ENCODE results near the gene USP17L17. TPM values are rescaled to one million over a fixed set of nuclear protein-coding genes. Genes with fewer than 3 reads are reported as not detected.
A peak's percentile ranks its signal among the peaks of the same experiment; 100 is the strongest.
"Not testable (repeated sequence)": the region's sequence is repeated elsewhere in the genome, so short reads cannot be mapped to it uniquely, and the experiment has no call there.

Gene USP17L17
- total RNA-seq, 1 donor from 2014 or later = not detected

DNA sequence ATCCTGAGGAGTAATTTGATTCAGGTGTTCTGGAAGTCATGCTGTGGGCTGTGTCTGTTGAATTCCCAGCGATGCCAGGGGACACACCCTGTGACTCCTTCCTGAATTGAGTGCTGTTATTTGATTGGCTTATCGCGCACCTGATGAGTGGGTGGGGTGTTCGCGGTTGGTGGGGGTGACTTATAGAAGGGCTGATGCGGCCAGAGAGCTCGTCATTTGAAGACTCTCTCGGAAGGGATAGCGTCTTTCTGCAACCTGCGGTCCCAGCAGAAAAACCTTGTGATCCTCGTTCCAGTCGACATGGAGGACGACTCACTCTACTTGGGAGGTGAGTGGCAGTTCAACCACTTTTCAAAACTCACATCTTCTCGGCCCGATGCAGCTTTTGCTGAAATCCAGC, 23.6 kb downstream of the USP17L17 start, which contains the start of gene USP17L22:
USP17L22 (plus strand) TSS at position 301 of the 400 bp plus-strand sequence; CDS start at position 301, 0 bp downstream.
- H3K27ac ChIP-seq (replicated peaks); H3K9me3 ChIP-seq (replicated peaks); H3K36me3 ChIP-seq; H3K4me1 ChIP-seq; DNase-seq; H3K4me3 ChIP-seq; intact Hi-C loops (cut with micrococcal nuclease); H3K27me3 ChIP-seq (ENCODE audit: low read depth): not testable (repeated sequence)

DNA sequence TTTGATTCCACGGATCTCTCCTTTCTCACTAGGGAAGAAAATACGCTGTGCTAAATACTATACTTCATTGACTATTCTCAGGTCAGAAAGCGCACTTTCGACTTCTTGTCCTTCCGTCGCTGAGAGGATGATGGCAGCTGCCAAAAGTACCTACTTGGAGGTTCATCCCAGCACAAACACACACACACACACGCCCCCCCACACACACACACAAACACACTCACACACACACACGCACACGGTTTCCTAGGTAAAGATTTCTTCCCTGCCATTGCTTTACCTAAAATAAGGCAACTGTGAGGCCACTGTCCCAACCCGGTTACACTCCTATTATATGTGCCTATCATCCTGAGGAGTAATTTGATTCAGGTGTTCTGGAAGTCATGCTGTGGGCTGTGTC, 28.0 kb downstream of the USP17L17 start:
- H3K9me3 ChIP-seq (replicated peaks); H3K4me1 ChIP-seq; H3K27ac ChIP-seq (replicated peaks); H3K27me3 ChIP-seq (ENCODE audit: low read depth); intact Hi-C loops (cut with micrococcal nuclease); H3K4me3 ChIP-seq; H3K36me3 ChIP-seq: not testable (repeated sequence)
- DNase-seq = peak; percentile 27

Other genes with a start within 250 kb of the USP17L17 start
- gene FAM90A26, start 73.5 kb upstream of the USP17L17 start, total RNA-seq = not detected
- not detected for gene USP17L10, start 33.2 kb upstream of the USP17L17 start, total RNA-seq
- not detected for gene USP17L11, start 28.5 kb upstream of the USP17L17 start, total RNA-seq
- gene USP17L12, start 23.7 kb upstream of the USP17L17 start, total RNA-seq = not detected
- gene USP17L13, start 19.0 kb upstream of the USP17L17 start, total RNA-seq = not detected
- not detected for gene USP17L15, start 9.5 kb upstream of the USP17L17 start, total RNA-seq
- gene USP17L18, start 4.8 kb downstream of the USP17L17 start, total RNA-seq = not detected
- not detected for gene USP17L19, start 9.5 kb downstream of the USP17L17 start, total RNA-seq
- gene USP17L20, start 14.2 kb downstream of the USP17L17 start, total RNA-seq = not detected
- not detected for gene USP17L21, start 19.0 kb downstream of the USP17L17 start, total RNA-seq
- not detected for gene USP17L22, start 23.7 kb downstream of the USP17L17 start, total RNA-seq
- not detected for gene USP17L24, start 81.3 kb downstream of the USP17L17 start, total RNA-seq
- not detected for gene USP17L25, start 86.0 kb downstream of the USP17L17 start, total RNA-seq
- gene USP17L26, start 90.8 kb downstream of the USP17L17 start, total RNA-seq = not detected
- gene USP17L5, start 95.5 kb downstream of the USP17L17 start, total RNA-seq = not detected
- not detected for gene USP17L27, start 100.3 kb downstream of the USP17L17 start, total RNA-seq
- gene USP17L28, start 105.0 kb downstream of the USP17L17 start, total RNA-seq = not detected
- gene USP17L29, start 109.8 kb downstream of the USP17L17 start, total RNA-seq = not detected
- not detected for gene USP17L30, start 119.2 kb downstream of the USP17L17 start, total RNA-seq
- gene DEFB131A, start 200.5 kb downstream of the USP17L17 start, total RNA-seq = not detected